GM21529 (cell line): ENCODE measurements around the gene ZXDA.

Experiments used
- ATAC-seq: cut with Tn5 transposase; IDR thresholded peaks from one replicate; pipeline ENCODE4 v1.9.1; 2021; ENCODE audit not compliant: unreplicated experiment

Gene ZXDA

DNA sequence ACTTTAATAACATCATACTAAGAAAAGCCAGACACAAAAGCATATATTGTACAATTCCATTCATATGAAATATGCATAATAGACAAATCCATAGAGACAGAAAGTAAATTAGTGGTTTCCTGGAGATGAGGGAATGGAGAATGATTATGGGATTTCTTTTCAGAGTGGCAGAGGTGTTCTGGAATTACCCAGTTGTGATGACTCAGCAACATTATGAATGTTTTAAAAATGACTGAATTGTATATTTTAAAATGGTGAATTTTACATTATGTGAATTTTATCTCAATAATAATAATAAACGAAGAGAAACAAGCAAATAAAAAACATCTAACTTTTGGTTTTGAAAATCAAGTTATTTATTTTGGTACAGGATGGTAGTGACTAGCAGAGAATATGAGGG is 11.2 kb downstream of the ZXDA start:
- no peak for ATAC-seq

DNA sequence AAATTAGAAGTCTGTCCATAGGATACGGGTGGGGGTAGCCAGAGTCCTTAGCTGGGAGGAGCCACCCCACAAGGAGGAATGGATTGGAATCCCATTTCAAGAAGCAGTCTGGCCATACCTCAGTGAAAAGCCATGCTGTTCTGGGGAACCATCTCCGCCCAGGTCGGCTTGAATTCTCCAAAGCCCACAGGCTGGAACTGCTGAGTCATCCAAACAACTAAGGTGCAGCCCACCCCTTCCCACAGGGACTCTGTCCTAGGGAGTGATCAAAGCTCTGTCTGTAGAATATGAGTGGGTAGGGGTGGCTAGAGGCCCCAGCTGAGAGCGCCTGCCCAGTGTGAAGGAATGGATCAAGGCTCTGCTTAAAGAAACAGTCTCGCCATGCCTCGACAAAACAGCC is 38.8 kb downstream of the ZXDA start:
- no peak for ATAC-seq
